C4-2B (cell line): Measurements from ENCODE around the gene KEAP1.

Experiments used
- CTCF ChIP-seq: fragments of 450-650 bp; conservative IDR thresholded peaks from 2 replicates; pipeline ENCODE4 v1.5.1; 2017; ENCODE audit warnings: mild to moderate bottlenecking
- ZFX ChIP-seq: fragments of 450-650 bp; IDR thresholded peaks from 2 replicates; pipeline ENCODE4 v1.6.1; 2017

- TF ChIP-seq CTCF (no peak), ZFX (no peak)
These were observed 11.3 kb upstream of the KEAP1 start for GRCh38 chr19:10514211-10515145.
